Activated CD4-positive, alpha-beta T cell treated with anti-CD3 and anti-CD28 coated beads for 4 hours (primary cell): ENCODE measurements around the gene TGM4.

Source experiments
- DNase-seq, 2 donors: peaks; one replicate each; pipeline ENCODE4 v3.0.0-alpha.2; 2020

TGM4 gene

GRCh38 chr3:44883213-44883955, 9.0 kb downstream of the TGM4 start:
- DNase-seq: no peak

- no peak for DNase-seq
Measured at GRCh38 chr3:44883999-44884431, 9.6 kb downstream of the TGM4 start.

GRCh38 chr3:44885618-44886017, 11.2 kb downstream of the TGM4 start:
- DNase-seq: no peak

GRCh38 chr3:44886561-44886960, 12.2 kb downstream of the TGM4 start:
- no peak for DNase-seq

- DNase-seq: no peak
Measured at GRCh38 chr3:44887101-44887500, 12.7 kb downstream of the TGM4 start.

- no peak for DNase-seq
Measured at GRCh38 chr3:44890258-44890657, 15.8 kb downstream of the TGM4 start.

- DNase-seq: no peak
Measured at GRCh38 chr3:44890852-44891251, 16.4 kb downstream of the TGM4 start.

- no peak for DNase-seq
Measured at GRCh38 chr3:44892689-44893088, 18.3 kb downstream of the TGM4 start.

- no peak for DNase-seq
Measured at GRCh38 chr3:44893097-44893496, 18.7 kb downstream of the TGM4 start.

- no peak for DNase-seq
Measured at GRCh38 chr3:44894485-44894884, 20.1 kb downstream of the TGM4 start.

- no peak for DNase-seq
Measured at GRCh38 chr3:44896440-44896839, 22.0 kb downstream of the TGM4 start.

- no peak for DNase-seq
Measured at GRCh38 chr3:44899683-44900367, 25.4 kb downstream of the TGM4 start.

- DNase-seq: no peak
Measured at GRCh38 chr3:44902628-44903027, 28.2 kb downstream of the TGM4 start.

- no peak for DNase-seq
Measured at GRCh38 chr3:44903314-44903713, 28.9 kb downstream of the TGM4 start.

GRCh38 chr3:44903751-44904150, 29.3 kb downstream of the TGM4 start:
- DNase-seq: no peak

GRCh38 chr3:44905446-44906157, 31.2 kb downstream of the TGM4 start:
- DNase-seq: no peak

- DNase-seq: no peak
Measured at GRCh38 chr3:44906997-44907396, 32.6 kb downstream of the TGM4 start.

GRCh38 chr3:44907612-44908011, 33.2 kb downstream of the TGM4 start:
- no peak for DNase-seq

GRCh38 chr3:44909063-44909462, 34.7 kb downstream of the TGM4 start:
- DNase-seq: no peak

- no peak for DNase-seq
Measured at GRCh38 chr3:44910693-44911092, 36.3 kb downstream of the TGM4 start.

GRCh38 chr3:44913868-44914468, 39.6 kb downstream of the TGM4 start:
- DNase-seq: peak; percentile 50 to 59

GRCh38 chr3:44914936-44915335, 40.5 kb downstream of the TGM4 start:
- DNase-seq: no peak

- no peak for DNase-seq
Measured at GRCh38 chr3:44915702-44916438, 41.5 kb downstream of the TGM4 start.
